ENCODE results near the gene HMGCS1.
"Not testable (repeated sequence)": the region's sequence is repeated elsewhere in the genome, so short reads cannot be mapped to it uniquely, and the experiment has no call there.

HMGCS1 gene

DNA sequence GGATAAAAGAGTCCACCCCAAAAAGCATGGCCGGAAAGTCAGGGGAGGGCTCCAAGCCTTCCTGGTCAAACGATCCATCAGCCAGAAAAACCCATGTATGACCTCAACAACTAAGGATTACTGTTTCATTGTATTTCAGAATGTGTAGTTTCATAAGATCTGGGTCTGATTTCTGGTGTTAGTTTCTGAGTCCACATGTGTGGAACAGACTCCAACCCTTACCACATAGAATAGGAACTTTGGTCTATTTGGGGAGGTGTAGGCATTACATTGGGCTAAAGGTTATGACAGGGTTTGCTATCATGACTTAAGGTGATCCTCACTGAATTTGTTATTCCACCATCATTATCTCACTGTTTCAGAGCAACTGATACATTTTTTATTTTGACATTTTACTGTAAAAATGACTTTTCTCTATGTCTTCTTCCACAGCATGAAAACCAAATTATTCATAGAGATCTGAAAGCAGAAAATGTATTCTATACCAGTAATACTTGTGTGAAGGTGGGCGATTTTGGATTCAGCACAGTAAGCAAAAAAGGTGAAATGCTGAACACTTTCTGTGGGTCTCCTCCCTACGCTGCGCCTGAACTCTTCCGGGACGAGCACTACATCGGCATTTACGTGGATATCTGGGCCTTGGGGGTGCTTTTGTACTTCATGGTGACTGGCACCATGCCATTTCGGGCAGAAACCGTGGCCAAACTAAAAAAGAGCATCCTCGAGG, 33.5 kb downstream of the HMGCS1 start:
- DNase-seq (ENCODE audit: low spot score): no peak
- no peak overlapping the region for H3K27ac ChIP-seq
- TF ChIP-seq, protein P1, sequence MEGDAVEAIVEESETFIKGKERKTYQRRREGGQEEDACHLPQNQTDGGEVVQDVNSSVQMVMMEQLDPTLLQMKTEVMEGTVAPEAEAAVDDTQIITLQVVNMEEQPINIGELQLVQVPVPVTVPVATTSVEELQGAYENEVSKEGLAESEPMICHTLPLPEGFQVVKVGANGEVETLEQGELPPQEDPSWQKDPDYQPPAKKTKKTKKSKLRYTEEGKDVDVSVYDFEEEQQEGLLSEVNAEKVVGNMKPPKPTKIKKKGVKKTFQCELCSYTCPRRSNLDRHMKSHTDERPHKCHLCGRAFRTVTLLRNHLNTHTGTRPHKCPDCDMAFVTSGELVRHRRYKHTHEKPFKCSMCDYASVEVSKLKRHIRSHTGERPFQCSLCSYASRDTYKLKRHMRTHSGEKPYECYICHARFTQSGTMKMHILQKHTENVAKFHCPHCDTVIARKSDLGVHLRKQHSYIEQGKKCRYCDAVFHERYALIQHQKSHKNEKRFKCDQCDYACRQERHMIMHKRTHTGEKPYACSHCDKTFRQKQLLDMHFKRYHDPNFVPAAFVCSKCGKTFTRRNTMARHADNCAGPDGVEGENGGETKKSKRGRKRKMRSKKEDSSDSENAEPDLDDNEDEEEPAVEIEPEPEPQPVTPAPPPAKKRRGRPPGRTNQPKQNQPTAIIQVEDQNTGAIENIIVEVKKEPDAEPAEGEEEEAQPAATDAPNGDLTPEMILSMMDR (IDR thresholded peaks at IDR 0.05): no peak
- H3K4me3 ChIP-seq: no peak overlapping the region

DNA sequence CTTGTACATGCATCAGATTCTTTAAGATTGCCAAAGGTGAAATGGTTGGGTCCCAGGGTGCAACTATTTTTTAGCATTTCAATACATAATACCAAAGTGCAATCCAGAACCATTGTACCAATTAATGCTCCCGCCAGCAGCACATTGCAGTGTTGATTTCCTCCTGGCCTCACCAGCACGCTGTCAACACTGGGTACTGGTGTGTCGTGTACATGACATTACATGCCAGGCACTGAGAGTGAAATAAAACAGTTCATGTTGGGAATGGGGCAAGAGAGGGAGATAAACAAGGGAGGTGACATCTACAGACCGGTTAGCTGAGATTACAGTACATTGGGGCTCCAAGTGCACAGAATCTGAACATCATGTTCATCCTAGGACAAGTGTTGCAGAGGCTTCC, 37.8 kb downstream of the HMGCS1 start:
- no peak overlapping the region for H3K4me3 ChIP-seq
- TF ChIP-seq, protein P1 (IDR thresholded peaks at IDR 0.05): no peak
- H3K27ac ChIP-seq: no peak overlapping the region
- DNase-seq (ENCODE audit: low spot score): no peak

DNA sequence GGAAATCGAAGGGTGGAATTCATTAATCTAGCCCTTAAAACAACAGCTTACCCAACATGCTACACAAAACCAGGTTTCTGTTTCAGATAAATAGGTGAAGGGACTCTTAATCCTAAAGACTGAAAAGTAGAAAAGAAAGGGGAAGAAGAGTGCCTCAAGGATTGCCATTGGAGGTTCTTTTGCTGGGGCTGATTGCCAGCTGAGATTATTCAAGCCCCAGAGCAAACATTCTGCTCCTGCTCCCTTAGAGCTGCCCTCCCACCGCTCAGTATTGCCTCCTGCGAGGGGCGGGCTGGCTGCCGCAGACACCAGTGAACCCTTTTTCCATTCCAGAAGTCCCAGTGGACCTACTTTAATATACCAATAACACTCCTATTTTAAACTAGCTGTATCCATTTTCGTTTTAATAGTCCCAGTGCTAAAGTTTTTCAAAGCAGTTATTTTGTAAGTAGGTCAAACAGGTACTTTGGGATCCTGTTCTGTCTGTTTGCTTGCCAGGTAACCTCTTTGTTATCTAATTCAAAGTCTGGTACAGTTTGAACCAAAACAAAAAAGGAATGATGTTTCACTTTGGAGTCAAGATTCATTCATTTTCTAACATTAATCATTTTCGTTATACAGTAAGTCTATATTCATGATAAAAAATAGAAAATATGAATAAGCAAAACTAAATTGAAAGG, 38.6 kb downstream of the HMGCS1 start:
- no peak overlapping the region for H3K27ac ChIP-seq
- TF ChIP-seq, protein P1 (IDR thresholded peaks at IDR 0.05): no peak
- no peak overlapping the region for H3K4me3 ChIP-seq

DNA sequence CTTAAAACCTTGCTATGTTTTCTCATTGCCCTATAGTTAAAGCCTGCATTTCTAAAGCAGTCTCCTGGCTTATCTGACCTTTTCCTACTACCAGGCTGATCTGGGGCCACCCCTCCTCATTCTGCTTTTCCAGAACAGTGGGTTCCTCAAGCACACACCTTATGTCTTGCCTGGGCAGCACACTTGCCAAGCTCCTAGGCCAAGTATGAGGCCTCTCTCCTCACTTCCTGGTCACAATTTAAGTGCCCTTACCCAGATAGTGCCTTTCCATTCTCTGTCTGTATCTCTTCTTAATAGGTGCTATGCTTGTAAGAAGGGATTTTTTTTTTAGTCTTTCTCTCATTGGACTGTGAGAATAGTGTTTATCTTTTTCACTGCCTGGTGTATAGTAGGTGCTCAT, 39.7 kb downstream of the HMGCS1 start:
- TF ChIP-seq, protein P1 (IDR thresholded peaks at IDR 0.05): no peak
- no peak overlapping the region for H3K4me3 ChIP-seq
- DNase-seq (ENCODE audit: low spot score): no peak
- H3K27ac ChIP-seq: no peak overlapping the region

More for the DNA sequence above, 38.6 kb downstream of the HMGCS1 start:
- no peak for DNase-seq (ENCODE audit: low spot score)

DNA sequence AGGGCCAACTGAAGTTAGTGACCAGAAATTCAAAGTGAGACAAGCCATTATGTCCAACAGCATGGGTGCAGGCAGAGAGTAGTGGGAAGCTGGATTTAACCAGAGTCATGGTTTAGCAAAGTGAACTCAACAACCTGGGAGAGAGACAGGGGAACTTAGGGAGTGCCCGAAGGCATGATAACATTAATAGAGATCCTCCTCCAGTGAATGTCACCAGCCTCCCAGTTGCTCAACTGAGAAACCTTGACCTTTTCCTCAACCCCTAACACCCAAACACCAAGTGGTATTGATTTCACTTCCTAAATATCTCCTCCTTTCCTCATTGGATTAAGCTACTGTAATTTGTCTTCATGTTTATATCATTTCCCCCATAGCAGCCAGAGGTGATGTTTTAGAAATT, 42.6 kb downstream of the HMGCS1 start:
- no peak overlapping the region for H3K4me3 ChIP-seq
- DNase-seq (ENCODE audit: low spot score): no peak
- H3K27ac ChIP-seq: no peak overlapping the region
- TF ChIP-seq, protein P1 (IDR thresholded peaks at IDR 0.05): no peak

DNA sequence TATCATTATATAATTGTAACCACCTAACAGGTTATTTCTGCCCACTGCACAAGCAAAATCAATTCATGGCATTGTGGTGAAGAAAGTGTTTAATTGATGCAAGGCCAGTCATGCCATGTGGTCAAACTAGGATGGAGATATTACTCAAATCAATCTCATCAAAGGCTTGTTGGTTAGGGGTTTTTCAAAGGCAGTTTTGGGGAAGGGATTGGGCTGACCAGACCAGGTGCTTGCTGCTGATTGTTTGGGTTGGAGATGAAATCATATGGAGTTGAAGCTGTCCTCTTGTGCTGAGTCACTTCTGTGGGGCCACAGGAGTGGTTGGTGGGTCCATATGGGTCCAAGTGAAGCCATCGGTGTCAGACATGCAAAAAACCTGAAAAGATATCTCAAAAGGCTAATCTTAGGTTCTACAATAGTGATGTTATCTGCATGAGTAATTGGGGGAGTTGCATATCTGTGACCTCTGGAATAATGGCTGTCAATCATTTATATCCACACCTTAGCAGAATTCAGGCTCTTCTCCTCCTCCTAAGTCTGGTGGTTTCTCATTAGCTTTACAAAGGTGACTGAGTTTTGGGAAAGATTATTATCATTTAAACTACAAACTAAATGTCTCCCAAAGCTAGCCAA, 44.9 kb downstream of the HMGCS1 start:
- no peak for DNase-seq (ENCODE audit: low spot score)
- H3K27ac ChIP-seq: no peak overlapping the region
- no peak overlapping the region for H3K4me3 ChIP-seq
- TF ChIP-seq, protein P1 (IDR thresholded peaks at IDR 0.05): no peak

DNA sequence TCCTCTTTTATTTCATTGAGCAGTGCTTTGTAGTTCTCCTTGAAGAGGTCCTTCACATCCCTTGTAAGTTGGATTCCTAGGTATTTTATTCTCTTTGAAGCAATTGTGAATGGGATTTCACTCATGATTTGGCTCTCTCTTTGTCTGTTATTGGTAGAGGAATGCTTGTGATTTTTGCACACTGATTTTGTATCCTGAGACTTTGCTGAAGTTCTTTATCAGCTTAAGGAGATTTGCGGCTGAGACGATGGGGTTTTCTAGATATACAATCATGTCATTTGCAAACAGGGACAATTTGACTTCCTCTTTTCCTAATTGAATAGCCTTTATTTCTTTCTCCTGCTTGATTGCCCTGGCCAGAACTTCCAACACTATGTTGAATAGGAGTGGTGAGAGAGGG, 50.9 kb downstream of the HMGCS1 start:
- DNase-seq (ENCODE audit: low spot score); H3K27ac ChIP-seq; H3K4me3 ChIP-seq: not testable (repeated sequence)

All from coronary artery (tissue), 2 donors.